ENCODE data around the gene FHOD3. TPM values are rescaled to one million over a fixed set of nuclear protein-coding genes. Genes with fewer than 3 reads are reported as not detected.

Gene FHOD3
- total and polyA plus RNA-seq, 2 of the 13 experiments (the other 11 are each of a cell fraction or from before 2014, with no cell fraction given): 0.07 TPM; not detected in 1

DNA sequence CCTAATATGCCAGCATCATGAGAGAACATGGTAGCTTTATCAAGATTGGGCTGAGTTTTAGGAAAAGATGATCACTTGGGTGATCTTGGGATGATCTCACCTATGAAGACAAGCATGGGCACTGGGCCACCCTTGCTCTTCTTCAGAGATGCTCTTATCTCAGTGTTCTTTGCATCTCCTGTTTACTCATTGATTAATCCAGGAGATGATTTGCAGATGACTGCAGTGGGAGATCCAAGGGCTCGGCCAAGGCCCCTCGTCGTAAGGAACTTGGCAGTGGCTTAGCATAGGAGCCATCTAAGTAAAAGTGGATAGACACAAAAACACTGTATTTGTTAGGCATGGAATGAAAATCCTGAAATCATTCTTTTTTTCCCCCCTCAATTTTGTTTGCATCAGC lies 228.4 kb downstream of the FHOD3 start:
- WGBS (ENCODE audit: low lambda C conversion rate): 6% methylated on average over 3 of the region's 3 CpGs
- no peak overlapping the region for H3K4me2 ChIP-seq (ENCODE audit: low read depth, low read length)
- H3K27me3 ChIP-seq (ENCODE audit: control insufficient read depth in 1 of 2, insufficient read depth in 2 of 2, low read length in 2 of 2): no peaks in the 10 kb centered on the region
- no peak overlapping the region for H3K9ac ChIP-seq (ENCODE audit: insufficient read depth, low read depth, low read length)
- CTCF ChIA-PET (ENCODE audit: low intra/inter-chr PET ratio, low total read pairs): no interaction called here
- H3K4me3 ChIP-seq (replicated peaks in 1 of 3; ENCODE audit: insufficient read depth in 1 of 3, low read depth in 2 of 3, low read length in 3 of 3): no peak overlapping the region
- H3K79me2 ChIP-seq (ENCODE audit: insufficient read depth, low read length): no peaks in the 10 kb centered on the region
- peaks cover 16% of the 10 kb centered on the region for H3K4me1 ChIP-seq (ENCODE audit: insufficient read depth, low read length)
- H4K20me1 ChIP-seq (ENCODE audit: insufficient read depth, low read length): no peaks in the 10 kb centered on the region
- no peak overlapping the region for H2AFZ ChIP-seq (ENCODE audit: low read length)
- no TSS peak for BruUV-seq (replicated peaks)
- ATAC-seq (no peak), DNase-seq (ENCODE audit: low spot score) (no peak), FAIRE-seq (no peak)
- in situ Hi-C loops (cut with HindIII; ENCODE audit: extremely low pct_ligation_motif_present, low pct_unique_long_range_greater_than_20kb): no loop called here
- no peaks in the 10 kb centered on the region for H3K9me3 ChIP-seq (ENCODE audit: low read length)
- H3K36me3 ChIP-seq (replicated peaks in 1 of 2; ENCODE audit: control insufficient read depth in 1 of 2, insufficient read depth in 2 of 2, low read length in 2 of 2): no peaks in the 10 kb centered on the region
- H3K27ac ChIP-seq (ENCODE audit: extremely low read length, insufficient read depth, low read length): no peak overlapping the region
- POLR2A ChIA-PET: no interaction called here
- intact Hi-C loops (cut with micrococcal nuclease; ENCODE audit: unreplicated experiment): no loop called here
- TF ChIP-seq TRAFD1 (CRISPR knock-in tag; IDR thresholded peaks at IDR 0.05; ENCODE audit: borderline replicate concordance): no peak
- TF ChIP-seq JUN (CRISPR knock-in tag; IDR thresholded peaks at IDR 0.05): no peak
- no peak for TF ChIP-seq MAFG (CRISPR knock-in tag; IDR thresholded peaks at IDR 0.05)
- TF ChIP-seq ZFP90 (CRISPR knock-in tag; IDR thresholded peaks at IDR 0.05; ENCODE audit: borderline replicate concordance): no peak
- TF ChIP-seq JARID2 (CRISPR knock-in tag; IDR thresholded peaks at IDR 0.05; ENCODE audit: insufficient replicate concordance): no peak
- no peak for TF ChIP-seq GABPB1 (CRISPR knock-in tag; IDR thresholded peaks at IDR 0.05)
- TF ChIP-seq STAG1 (CRISPR knock-in tag; IDR thresholded peaks at IDR 0.05): no peak
- TF ChIP-seq ZNF224 (CRISPR knock-in tag; IDR thresholded peaks at IDR 0.05): no peak
- TF ChIP-seq SAFB2 (CRISPR knock-in tag; IDR thresholded peaks at IDR 0.05; ENCODE audit: borderline replicate concordance, low read depth): no peak
- TF ChIP-seq, protein P1, sequence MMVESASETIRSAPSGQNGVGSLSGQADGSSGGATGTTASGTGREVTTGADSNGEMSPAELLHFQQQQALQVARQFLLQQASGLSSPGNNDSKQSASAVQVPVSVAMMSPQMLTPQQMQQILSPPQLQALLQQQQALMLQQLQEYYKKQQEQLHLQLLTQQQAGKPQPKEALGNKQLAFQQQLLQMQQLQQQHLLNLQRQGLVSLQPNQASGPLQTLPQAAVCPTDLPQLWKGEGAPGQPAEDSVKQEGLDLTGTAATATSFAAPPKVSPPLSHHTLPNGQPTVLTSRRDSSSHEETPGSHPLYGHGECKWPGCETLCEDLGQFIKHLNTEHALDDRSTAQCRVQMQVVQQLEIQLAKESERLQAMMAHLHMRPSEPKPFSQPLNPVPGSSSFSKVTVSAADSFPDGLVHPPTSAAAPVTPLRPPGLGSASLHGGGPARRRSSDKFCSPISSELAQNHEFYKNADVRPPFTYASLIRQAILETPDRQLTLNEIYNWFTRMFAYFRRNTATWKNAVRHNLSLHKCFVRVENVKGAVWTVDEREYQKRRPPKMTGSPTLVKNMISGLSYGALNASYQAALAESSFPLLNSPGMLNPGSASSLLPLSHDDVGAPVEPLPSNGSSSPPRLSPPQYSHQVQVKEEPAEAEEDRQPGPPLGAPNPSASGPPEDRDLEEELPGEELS (CRISPR knock-in tag; IDR thresholded peaks at IDR 0.05): no peak
- TF ChIP-seq NAIF1 (CRISPR knock-in tag; IDR thresholded peaks at IDR 0.05; ENCODE audit: borderline replicate concordance): no peak
- TF ChIP-seq, protein P2, sequence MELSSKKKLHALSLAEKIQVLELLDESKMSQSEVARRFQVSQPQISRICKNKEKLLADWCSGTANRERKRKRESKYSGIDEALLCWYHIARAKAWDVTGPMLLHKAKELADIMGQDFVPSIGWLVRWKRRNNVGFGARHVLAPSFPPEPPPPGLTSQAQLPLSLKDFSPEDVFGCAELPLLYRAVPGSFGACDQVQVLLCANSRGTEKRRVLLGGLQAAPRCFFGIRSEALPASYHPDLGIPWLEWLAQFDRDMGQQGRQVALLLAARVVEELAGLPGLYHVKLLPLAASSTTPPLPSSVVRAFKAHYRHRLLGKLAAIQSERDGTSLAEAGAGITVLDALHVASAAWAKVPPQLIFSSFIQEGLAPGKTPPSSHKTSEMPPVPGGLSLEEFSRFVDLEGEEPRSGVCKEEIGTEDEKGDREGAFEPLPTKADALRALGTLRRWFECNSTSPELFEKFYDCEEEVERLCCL (CRISPR knock-in tag; IDR thresholded peaks at IDR 0.05; ENCODE audit: borderline replicate concordance): no peak
- no peak for TF ChIP-seq DMAP1 (CRISPR knock-in tag; IDR thresholded peaks at IDR 0.05)
- TF ChIP-seq GATAD1 (CRISPR knock-in tag; IDR thresholded peaks at IDR 0.05): no peak
- TF ChIP-seq ZNF777 (CRISPR knock-in tag; IDR thresholded peaks at IDR 0.05): no peak
- TF ChIP-seq SMAD3 (CRISPR knock-in tag; IDR thresholded peaks at IDR 0.05): no peak
- TF ChIP-seq RAD21 (CRISPR knock-in tag; IDR thresholded peaks at IDR 0.05): no peak
- TF ChIP-seq, protein P3, sequence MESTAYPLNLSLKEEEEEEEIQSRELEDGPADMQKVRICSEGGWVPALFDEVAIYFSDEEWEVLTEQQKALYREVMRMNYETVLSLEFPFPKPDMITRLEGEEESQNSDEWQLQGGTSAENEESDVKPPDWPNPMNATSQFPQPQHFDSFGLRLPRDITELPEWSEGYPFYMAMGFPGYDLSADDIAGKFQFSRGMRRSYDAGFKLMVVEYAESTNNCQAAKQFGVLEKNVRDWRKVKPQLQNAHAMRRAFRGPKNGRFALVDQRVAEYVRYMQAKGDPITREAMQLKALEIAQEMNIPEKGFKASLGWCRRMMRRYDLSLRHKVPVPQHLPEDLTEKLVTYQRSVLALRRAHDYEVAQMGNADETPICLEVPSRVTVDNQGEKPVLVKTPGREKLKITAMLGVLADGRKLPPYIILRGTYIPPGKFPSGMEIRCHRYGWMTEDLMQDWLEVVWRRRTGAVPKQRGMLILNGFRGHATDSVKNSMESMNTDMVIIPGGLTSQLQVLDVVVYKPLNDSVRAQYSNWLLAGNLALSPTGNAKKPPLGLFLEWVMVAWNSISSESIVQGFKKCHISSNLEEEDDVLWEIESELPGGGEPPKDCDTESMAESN (CRISPR knock-in tag; conservative IDR thresholded peaks at IDR 0.05): no peak
- TF ChIP-seq, protein P4, sequence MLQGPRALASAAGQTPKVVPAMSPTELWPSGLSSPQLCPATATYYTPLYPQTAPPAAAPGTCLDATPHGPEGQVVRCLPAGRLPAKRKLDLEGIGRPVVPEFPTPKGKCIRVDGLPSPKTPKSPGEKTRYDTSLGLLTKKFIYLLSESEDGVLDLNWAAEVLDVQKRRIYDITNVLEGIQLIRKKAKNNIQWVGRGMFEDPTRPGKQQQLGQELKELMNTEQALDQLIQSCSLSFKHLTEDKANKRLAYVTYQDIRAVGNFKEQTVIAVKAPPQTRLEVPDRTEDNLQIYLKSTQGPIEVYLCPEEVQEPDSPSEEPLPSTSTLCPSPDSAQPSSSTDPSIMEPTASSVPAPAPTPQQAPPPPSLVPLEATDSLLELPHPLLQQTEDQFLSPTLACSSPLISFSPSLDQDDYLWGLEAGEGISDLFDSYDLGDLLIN (CRISPR knock-in tag; IDR thresholded peaks at IDR 0.05; ENCODE audit: borderline replicate concordance): no peak

Measured in HepG2 (cell line).